ENCODE results near the gene NADK. TPM values are rescaled to one million over a fixed set of nuclear protein-coding genes. Genes with fewer than 3 reads are reported as not detected.

NADK gene
- total and polyA plus RNA-seq, 12 donors: 15.2 to 40.2 (median 22.6) TPM

DNA sequence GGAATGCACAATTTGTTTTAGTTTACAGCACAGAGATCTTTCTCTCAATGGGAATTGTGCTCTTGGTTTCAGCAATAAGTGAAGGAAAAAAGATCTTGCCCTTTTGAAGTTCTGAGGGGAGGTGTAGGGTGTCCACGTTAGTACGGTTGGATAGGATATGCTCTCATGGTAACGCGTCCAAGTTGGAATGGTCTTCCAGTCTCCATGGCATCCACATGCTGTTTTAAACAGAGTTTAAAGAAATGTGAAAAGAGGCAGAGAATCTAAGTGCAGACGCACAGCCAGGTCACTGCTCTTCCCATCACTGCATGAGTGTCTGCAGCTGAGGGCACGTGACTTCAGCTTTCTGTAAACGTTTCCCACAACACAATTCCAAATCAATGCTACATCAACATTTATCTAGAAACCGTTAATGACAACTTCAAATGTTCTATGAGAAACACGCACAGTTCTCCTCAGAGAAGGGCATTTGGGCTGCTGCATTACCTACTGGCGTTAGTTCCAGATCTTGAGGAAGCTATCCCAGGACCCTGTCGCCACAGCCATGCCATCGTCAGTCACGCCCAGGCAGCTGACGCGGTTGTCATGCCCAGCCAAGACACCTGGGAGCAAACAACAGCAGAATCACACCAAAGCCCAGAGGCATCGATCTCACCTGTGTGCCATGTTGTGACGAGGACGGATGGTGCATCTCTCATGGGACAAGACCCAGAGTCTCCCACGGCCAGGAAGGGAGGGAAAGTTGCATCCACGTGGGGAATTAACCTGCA, 8.8 kb upstream of the NADK start:
- H3K27ac ChIP-seq: no peak overlapping the region
- DNase-seq (no peak), ATAC-seq (no peak)
- H3K27me3 ChIP-seq: no peaks in the 10 kb centered on the region
- WGBS, 2 donors: 85 to 88% methylated on average over 20 of the region's 20 CpGs
- H3K9me3 ChIP-seq: no peaks in the 10 kb centered on the region
- no peak for TF ChIP-seq CTCF (IDR thresholded peaks at IDR 0.05)
- no peak overlapping the region for H3K4me3 ChIP-seq
- intact Hi-C loops (cut with DNase I): loop anchor here in 2 of 10 donors (5.0 to 10.0 kb wide), 2 partner anchors 100 to 118 kb away; no protein-coding TSS in a partner anchor
- H3K36me3 ChIP-seq: peaks cover 4 to 87% (median 55%) of the 10 kb centered on the region in 9 donors
- H3K4me1 ChIP-seq: peaks cover 21 to 41% (median 31%) of the 10 kb centered on the region in 9 donors

DNA sequence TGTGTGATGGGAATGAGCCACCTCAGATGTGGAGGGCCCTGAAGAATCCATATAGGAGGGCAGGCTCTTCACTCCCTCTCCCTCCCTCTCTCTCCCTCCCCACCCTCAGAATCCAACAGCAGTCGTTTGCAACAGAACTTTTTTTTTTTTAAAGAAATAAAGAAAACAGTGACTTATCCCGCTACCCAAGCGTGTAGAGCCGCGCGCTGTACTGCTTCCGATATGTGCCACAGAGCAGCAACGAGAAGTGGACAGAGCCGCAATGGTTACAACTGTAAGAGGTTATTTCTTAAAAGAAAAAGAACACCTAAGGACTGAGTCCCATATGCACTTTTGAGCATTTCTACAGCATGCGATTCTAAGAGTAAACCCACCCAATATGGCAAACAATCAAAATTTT, 7.4 kb upstream of the NADK start:
- Histone ChIP-seq H3K4me3 (no peak overlapping the region), H3K9me3 (no peaks in the 10 kb centered on the region), H3K27ac (no peak overlapping the region), H3K4me1 (peaks cover 22 to 54% (median 44%) of the 10 kb centered on the region in 9 donors), H3K27me3 (no peaks in the 10 kb centered on the region), H3K36me3 (peaks cover 4 to 73% (median 55%) of the 10 kb centered on the region in 9 donors)
- no peak for ATAC-seq
- no peak for DNase-seq
- no peak for TF ChIP-seq CTCF (IDR thresholded peaks at IDR 0.05)
- intact Hi-C loops (cut with DNase I): loop anchor here in 2 of 10 donors (5.0 to 10.0 kb wide), 2 partner anchors 102 to 119 kb away; no protein-coding TSS in a partner anchor
- WGBS, 2 donors: 90 to 91% methylated on average over 10 of the region's 10 CpGs

- no peak for TF ChIP-seq CTCF (IDR thresholded peaks at IDR 0.05)
- peaks cover 0 to 66% (median 49%) of the 10 kb centered on the region in 9 donors for H3K36me3 ChIP-seq
- WGBS, 2 donors: 96% methylated on average over 13 of the region's 13 CpGs
- DNase-seq (no peak), ATAC-seq (no peak)
- H3K4me1 ChIP-seq: peaks cover 22 to 61% (median 51%) of the 10 kb centered on the region in 9 donors
- H3K27ac ChIP-seq: peak overlapping the region in 1 of 10 donors; percentile 10
- no peaks in the 10 kb centered on the region for H3K27me3 ChIP-seq
- H3K4me3 ChIP-seq: no peak overlapping the region
- no peaks in the 10 kb centered on the region for H3K9me3 ChIP-seq
- intact Hi-C loops (cut with DNase I): loop anchor here in 5 of 10 donors (5.0 to 10.0 kb wide), 5 partner anchors 72 to 122 kb away; partner anchors contain the start of gene GNB1 (in 1 of the 5)
Measured at GRCh38 chr1:1784933-1785332, 6.7 kb upstream of the NADK start.

GRCh38 chr1:1783320-1783719, 5.0 kb upstream of the NADK start:
- no peaks in the 10 kb centered on the region for H3K27me3 ChIP-seq
- H3K4me1 ChIP-seq: peaks cover 23 to 65% (median 58%) of the 10 kb centered on the region in 9 donors
- ATAC-seq: no peak
- peak overlapping the region in 2 of 10 donors; percentile 21 to 44 for H3K4me3 ChIP-seq
- TF ChIP-seq CTCF (IDR thresholded peaks at IDR 0.05): no peak
- peak overlapping the region in 8 of 10 donors; percentile 9 to 96 (median 70) for H3K27ac ChIP-seq
- no peak for DNase-seq
- H3K36me3 ChIP-seq: peaks cover 0 to 50% (median 33%) of the 10 kb centered on the region in 9 donors
- no peaks in the 10 kb centered on the region for H3K9me3 ChIP-seq
- intact Hi-C loops (cut with DNase I): loop anchor here in 4 of 10 donors (5.0 to 10.0 kb wide), 4 partner anchors 74 to 124 kb away; partner anchors contain the start of gene GNB1 (in 1 of the 4)
- WGBS, 2 donors: 81% methylated on average over 8 of the region's 8 CpGs
